ENCODE results near the gene DIO2.

GRCh38 chr14:80176893-80177292 is 34.4 kb downstream of the DIO2 start:
- TF ChIP-seq SUZ12 (IDR thresholded peaks at IDR 0.05): no peak
- no peak for TF ChIP-seq ZNF384 (IDR thresholded peaks at IDR 0.05)
- TF ChIP-seq FOXK2 (IDR thresholded peaks at IDR 0.05): no peak
- TF ChIP-seq SP1 (IDR thresholded peaks at IDR 0.05): no peak
- TF ChIP-seq FOXA1 (IDR thresholded peaks at IDR 0.05): no peak

Data from HEK293T (cell line).